ENCODE results near the gene TMEM131L. TPM values are rescaled to one million over a fixed set of nuclear protein-coding genes. Genes with fewer than 3 reads are reported as not detected.

Gene TMEM131L
- total and polyA plus RNA-seq, 12 donors: 2.5 to 11.7 (median 4.8) TPM

DNA sequence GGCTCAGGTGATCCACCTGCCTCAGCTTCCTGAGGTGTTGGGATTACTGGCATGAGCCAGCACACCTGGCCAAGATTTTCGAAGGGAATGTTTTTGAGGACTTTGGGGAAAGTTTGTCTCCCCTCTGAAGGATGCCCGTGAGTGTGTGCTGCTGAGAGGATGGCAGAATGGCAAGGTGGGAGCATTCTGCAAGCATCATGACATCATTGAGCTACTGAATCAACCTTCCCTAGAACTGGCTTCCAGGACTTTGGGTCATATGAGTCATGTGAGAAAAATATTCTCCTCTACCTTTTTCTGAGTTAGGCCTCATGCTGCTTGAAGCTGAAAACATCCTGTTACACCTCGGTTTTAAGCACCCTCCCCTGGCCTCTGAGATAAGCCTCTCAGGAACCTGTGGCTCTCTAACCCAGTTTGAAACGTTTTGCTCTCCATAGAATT lies 31.0 kb downstream of the TMEM131L start:
- intact Hi-C loops (cut with DNase I): no loop called here

GRCh38 chr4:153497988-153498967 lies 32.1 kb downstream of the TMEM131L start:
- no peaks in the 10 kb centered on the region for H3K27me3 ChIP-seq
- no peaks in the 10 kb centered on the region for H3K4me1 ChIP-seq (replicated peaks in 1 of 2)
- no peaks in the 10 kb centered on the region for H3K36me3 ChIP-seq (replicated peaks in 1 of 2)
- TF ChIP-seq CTCF (IDR thresholded peaks at IDR 0.05) (no peak), POLR2A (IDR thresholded peaks at IDR 0.05) (no peak)
- no peak overlapping the region for H3K27ac ChIP-seq
- intact Hi-C loops (cut with DNase I): no loop called here
- H3K4me3 ChIP-seq: no peak overlapping the region
- no peaks in the 10 kb centered on the region for H3K9me3 ChIP-seq (replicated peaks in 1 of 3)
- no peak for DNase-seq
- 68 to 76% (median 71%) methylated on average over 9 of the region's 9 CpGs for WGBS, 4 donors

More for the DNA sequence above, 31.0 kb downstream of the TMEM131L start:
- 71 to 79% (median 75%) methylated on average over 4 of the region's 4 CpGs for WGBS, 4 donors
- Histone ChIP-seq H3K4me3 (no peak overlapping the region), H3K27ac (no peak overlapping the region), H3K9me3 (replicated peaks in 1 of 3) (no peaks in the 10 kb centered on the region), H3K4me1 (replicated peaks in 1 of 2) (no peaks in the 10 kb centered on the region), H3K27me3 (no peaks in the 10 kb centered on the region), H3K36me3 (replicated peaks in 1 of 2) (no peaks in the 10 kb centered on the region)
- TF ChIP-seq POLR2A (IDR thresholded peaks at IDR 0.05): no peak
- TF ChIP-seq CTCF (IDR thresholded peaks at IDR 0.05): no peak
- DNase-seq: no peak

- H3K27me3 ChIP-seq: no peaks in the 10 kb centered on the region
- no peak overlapping the region for H3K27ac ChIP-seq
- intact Hi-C loops (cut with DNase I): no loop called here
- H3K4me3 ChIP-seq: no peak overlapping the region
- WGBS, 4 donors: 84 to 90% (median 89%) methylated on average over 11 of the region's 11 CpGs
- no peak for DNase-seq
- H3K36me3 ChIP-seq (replicated peaks in 1 of 2): no peaks in the 10 kb centered on the region
- TF ChIP-seq POLR2A (IDR thresholded peaks at IDR 0.05): no peak
- no peak for TF ChIP-seq CTCF (IDR thresholded peaks at IDR 0.05)
- no peaks in the 10 kb centered on the region for H3K4me1 ChIP-seq (replicated peaks in 1 of 2)
- H3K9me3 ChIP-seq (replicated peaks in 1 of 3): no peaks in the 10 kb centered on the region
Measured at GRCh38 chr4:153499005-153499404, 32.8 kb downstream of the TMEM131L start.

- Histone ChIP-seq H3K9me3 (replicated peaks in 1 of 3) (no peaks in the 10 kb centered on the region), H3K4me1 (replicated peaks in 1 of 2) (no peaks in the 10 kb centered on the region), H3K27me3 (no peaks in the 10 kb centered on the region), H3K36me3 (replicated peaks in 1 of 2) (no peaks in the 10 kb centered on the region), H3K27ac (no peak overlapping the region), H3K4me3 (no peak overlapping the region)
- DNase-seq: no peak
- 59 to 73% (median 63%) methylated on average over 1 of the region's 1 CpG for WGBS, 4 donors
- no peak for TF ChIP-seq POLR2A (IDR thresholded peaks at IDR 0.05)
- TF ChIP-seq CTCF (IDR thresholded peaks at IDR 0.05): no peak
- intact Hi-C loops (cut with DNase I): no loop called here
Measured at GRCh38 chr4:153501578-153501977, 35.4 kb downstream of the TMEM131L start.

Measured in adrenal gland (tissue), 12 donors.